Measurements from ENCODE around the gene RNF126.
"Not testable (repeated sequence)": the region's sequence is repeated elsewhere in the genome, so short reads cannot be mapped to it uniquely, and the experiment has no call there.

Gene RNF126

DNA sequence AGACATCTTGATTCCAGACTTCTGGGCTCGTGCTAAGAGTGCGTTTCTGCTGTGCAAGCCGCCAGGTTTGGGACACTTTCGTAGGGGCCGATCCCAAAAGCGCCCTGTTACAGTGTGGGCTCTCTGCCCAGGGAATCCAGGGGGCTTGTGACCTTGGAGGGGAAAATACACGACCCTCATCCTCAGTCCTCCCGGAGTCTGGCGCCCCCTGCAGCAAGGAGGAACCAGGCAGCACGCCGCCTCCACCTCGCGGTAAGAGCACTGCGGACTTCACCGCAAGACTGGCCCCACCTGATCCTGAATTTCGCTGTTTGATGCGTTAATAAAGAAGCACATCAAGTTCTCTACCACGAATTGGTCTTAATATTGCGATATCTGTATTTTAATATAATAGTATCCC, 34.8 kb downstream of the RNF126 start:
- DNase-seq (ENCODE audit: low spot score): no peak

DNA sequence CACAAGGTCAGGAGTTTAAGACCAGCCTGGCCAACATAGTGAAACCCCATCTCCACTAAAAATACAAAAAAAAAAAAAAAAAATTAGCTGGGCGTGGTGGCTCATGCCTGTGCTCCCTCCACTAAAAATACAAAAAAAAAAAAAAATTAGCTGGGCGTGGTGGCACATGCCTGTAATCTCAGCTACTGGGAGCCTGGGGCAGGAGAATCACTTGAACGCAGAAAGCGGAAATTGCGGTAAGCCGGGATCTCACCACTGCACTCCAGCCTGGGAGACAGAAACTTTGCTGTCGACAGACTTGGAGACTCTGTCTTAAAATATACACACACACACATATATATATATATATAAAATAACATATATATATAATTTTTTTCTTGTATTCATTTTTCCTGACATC, 36.4 kb downstream of the RNF126 start:
- DNase-seq (ENCODE audit: low spot score): not testable (repeated sequence)

DNA sequence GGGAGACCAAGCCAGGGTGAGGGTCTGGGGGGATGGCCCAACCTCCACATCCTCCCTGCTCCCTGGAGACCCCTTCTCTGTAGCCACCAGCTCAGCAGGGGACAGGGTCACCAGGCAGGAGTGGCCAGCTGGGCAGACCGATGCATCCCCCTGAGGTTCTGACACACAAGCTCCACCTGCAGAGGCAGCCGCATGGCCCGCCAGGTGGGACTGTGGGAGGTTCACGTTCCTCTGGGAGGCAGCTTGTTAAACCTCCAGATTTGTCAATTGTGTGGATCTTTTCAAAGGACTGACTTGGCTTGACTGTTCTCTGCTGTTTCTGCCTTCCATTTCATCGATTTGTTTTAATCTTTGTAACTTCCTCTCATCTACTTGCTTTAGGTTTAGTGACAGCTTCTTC, 37.8 kb downstream of the RNF126 start:
- no peak for DNase-seq (ENCODE audit: low spot score)

DNA sequence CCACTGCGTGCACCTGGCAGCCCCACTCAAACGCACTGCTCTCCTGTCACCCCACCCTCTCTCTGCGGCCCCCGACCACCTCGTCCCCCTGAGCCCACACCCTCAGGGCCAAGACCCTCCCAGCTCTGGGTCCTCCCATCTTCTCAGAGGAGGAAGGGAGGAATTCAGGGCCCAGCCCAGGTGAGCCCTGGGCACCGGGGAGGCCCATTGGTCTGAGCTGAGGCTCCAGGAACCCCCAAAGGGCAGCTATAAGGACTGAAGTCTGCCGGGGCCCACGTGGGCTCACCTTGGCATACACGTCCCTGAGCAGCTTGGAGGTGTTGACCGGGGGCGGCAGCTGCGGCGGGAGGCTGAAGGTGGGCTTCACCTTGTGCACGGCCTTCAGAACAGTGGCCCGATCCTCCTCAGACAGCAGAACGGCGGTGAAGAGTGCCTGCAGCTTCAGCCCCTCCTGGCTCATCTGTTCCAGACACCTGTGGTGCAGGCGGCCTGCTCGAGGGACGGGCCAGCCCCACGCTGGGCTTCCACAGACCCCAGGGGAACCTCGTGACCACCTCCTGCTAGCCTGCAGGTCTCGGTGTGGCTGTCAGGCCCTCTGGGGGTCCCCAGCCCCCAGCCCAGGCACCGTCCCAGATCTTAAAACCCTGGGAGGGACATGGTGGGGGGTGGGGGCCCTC, 38.4 kb downstream of the RNF126 start:
- DNase-seq (ENCODE audit: low spot score): no peak

DNA sequence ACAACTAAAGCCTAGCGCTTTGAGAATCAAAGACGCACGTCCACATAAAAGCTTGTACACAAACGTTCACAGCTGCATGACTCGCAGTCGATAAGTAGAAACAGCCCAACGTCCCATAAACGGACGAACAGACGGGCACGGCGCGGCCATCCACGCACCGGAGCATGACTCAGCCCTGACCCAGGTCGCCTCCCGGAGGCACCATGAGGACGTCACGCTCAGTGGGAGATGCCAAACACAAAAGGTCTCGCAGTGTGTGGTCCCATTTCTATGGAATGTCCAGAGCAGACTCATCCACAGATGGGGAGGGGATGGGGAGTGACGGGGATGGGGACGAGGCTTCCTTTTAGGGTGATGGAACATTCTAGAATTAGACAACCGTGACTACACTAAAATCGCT, 39.0 kb downstream of the RNF126 start:
- no peak for DNase-seq (ENCODE audit: low spot score)

DNA sequence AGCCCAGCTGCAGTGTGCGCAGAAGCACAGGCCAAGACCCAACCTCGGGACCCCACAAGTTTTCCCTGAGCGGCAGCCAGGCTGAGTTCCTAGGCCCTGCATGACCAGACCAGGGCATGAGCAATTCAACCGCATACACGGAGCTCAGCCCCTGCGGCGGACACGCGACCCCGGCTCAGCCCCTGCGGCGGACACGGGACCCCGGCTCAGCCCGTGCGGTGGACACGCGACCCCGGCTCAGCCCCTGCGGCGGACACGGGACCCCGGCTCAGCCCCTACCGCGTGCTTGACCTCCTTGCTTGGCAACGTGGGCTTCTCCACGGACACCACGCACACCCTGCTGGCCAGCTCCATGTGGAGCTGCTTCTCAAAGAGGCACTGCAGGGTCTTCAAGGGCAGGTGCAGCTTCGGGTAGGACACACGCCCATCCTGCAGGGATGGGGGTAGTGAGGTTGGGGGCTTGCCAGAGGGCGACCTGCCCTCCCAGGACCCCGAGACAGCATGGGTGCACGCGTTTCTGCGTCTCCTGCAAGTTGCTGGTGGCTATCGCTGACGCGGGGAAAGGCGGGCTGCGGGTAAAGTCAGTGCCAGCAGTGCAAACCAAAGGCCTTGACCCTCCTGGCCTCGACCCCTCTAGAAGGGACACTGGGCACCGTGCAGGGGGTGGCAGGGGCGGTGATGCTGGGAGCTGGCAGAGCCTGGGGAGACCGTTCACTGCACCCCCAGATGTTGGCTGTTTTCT, 39.7 kb downstream of the RNF126 start:
- DNase-seq (ENCODE audit: low spot score): no peak

DNA sequence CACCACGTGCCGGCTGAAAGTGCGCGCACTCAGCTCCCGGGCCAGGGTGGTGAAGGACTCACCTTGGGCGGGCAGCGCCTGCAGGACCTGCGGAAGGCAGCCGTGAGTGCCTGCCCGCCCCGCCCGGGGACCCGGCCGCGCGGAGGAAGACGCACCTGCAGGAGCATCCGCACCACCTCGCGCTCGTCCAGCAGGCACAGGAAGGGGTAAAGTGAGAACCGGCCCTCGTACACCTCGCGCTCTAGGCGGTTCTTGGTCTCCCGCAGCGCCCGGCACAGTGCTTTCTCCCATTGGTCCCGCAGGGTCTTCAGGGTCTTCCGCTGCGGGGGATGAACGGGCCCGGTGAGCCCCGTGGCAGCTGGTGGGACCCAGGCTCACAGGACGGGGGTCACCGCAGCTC, 40.3 kb downstream of the RNF126 start:
- no peak for DNase-seq (ENCODE audit: low spot score)

DNA sequence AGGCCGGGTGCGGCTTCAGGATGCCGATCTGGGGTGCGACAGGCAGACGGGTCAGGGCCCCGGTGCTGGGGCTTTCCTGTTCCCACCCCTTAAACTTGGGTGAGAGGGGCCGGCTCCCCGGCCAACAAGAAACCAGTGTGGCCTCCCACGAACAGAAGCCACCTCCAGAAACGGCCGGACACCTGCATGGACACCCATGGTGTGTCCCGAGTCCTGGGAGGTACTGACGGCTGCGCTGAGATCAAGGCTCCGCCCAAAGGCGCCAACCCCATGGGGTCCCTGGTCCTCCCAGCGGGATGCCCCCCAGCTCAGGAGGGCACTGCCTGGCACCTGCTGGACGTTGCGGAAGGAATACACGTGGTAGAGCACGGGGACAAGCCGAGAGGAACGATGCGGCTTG, 41.2 kb downstream of the RNF126 start:
- DNase-seq (ENCODE audit: low spot score): no peak

DNA sequence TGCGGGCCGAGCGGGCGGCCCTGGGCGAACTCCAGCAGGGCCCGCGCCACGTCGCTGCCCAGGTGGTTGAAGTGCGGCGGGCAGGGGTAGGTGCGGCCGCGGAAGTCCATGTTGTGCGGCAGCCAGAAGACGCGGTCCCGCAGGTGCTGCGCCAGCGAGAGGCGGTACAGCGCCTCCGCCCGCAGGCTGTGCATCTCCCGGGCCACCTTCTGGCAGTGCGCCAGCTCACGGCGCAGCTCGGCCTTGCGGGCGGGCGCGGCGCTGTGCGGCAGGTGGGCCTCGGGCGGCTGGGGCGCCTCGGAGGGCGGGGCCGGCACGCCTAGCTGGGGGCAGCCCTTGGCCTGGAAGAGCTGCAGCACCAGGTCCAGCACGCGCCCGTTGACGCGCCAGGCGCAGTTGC, 41.8 kb downstream of the RNF126 start:
- DNase-seq (ENCODE audit: low spot score): not testable (repeated sequence)

DNA sequence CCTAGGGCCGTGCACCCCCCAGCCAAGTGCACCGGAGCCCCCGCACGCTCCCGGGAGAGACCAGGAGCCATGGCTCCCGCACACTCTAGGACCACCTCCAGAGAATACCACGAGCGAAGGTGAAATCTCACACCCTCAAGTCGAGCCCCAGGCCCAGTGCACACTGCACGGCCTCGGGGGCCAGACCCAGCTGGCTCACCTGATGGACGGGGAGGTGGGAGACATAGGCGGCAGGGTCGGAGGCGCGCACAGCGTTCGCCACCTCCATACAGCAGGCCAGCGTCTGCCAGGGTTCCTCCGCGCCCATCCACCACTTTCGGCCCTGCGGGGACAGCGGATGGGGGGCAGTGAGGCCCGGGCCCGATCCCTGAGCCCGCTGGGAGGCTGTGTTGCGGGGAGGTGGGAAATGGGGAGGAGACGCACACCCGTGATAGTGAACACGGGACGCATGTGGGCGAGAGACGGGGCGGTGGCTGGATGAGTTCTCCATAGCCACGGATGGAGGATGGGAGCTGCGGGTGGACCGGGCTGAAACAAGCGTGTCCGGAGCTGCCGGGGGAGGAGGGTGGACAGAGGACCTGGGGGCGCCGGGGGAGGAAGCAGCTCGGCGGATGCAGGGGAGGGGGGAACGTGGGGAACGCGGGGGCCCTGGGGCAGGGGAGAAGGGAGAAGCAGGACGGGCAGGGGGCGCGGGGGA, 42.7 kb downstream of the RNF126 start:
- no peak for DNase-seq (ENCODE audit: low spot score)

DNA sequence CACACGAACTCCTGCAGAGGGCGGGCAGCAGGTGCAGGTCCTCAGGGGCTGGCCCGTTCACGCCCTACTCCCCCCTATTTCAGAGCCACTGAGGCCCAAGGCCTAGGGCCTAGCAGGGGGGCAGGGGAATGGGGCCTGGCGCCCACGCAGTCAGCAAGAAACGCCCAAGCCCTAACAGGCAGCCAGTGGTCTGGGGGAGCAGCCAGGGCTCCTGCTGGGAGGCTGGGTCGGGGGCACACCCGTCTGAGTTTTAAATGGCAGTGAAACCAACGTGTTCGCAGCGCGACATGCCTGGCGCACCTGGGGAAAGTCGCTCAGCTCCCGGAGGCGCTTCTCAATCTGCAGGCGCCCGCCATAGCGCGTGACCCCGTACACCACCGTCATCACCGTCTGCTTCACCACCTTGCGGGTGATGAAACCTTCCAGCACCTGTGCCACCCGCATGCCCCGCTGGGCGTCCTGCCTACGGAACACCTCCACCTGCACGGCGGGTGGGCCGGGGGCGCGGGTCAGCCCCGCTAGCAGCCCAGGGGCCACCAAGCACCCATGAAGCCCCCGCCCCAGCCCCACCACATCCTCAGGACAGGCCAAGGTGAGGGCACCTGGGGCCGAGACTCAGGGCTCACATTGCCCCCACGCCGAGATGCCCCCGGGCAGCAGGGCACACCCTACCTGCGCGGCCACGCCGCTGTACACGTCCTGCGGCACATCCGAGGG, 43.6 kb downstream of the RNF126 start:
- DNase-seq (ENCODE audit: low spot score): no peak

DNA sequence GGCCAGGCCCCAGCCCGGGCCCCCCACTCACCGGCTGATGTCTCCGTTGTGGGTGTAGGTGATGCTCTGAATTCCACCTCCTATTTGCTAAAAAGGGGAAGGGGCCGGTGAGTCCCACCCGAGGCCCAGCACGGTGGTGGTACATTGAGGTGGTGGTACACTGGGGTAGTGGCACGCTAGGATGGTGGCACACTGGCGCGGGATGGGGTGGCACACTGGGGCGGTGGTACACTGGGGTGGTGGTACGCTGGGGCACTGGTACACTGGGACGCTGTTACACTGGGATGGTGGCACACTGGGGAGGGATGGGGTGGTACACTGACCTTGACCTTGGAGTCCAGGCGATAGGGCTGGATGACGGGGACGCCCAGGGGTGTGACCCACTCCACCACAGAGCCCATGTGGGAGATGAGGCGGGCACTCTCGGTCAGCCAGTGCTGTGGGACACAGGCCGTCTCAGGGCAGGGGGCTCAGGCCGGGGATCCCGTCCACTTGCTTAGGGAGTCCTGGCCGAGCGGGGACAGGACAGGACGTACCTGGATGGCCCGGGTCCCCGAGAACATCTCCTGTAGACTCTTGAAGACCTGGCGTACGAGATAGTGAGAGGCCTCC, 44.2 kb downstream of the RNF126 start:
- no peak for DNase-seq (ENCODE audit: low spot score)

DNA sequence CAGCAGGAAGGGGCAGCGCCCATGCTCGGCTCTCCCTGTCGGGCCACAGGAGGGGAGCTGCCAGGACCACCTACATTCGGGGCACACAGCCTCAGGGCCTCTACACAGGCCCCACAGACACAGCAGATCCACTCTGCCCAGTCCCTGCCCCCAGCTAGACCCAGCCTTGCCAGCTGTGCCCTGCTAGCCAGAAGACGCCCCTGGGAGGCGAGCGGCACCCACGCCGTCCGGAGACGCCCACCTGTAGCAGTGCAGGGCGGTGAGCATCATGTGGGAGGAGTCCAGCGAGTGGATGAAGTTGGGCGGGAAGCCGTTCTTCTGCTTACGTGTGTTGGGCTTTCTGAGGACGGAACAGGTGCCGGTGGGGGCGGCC, 44.8 kb downstream of the RNF126 start:
- no peak for DNase-seq (ENCODE audit: low spot score)

DNA sequence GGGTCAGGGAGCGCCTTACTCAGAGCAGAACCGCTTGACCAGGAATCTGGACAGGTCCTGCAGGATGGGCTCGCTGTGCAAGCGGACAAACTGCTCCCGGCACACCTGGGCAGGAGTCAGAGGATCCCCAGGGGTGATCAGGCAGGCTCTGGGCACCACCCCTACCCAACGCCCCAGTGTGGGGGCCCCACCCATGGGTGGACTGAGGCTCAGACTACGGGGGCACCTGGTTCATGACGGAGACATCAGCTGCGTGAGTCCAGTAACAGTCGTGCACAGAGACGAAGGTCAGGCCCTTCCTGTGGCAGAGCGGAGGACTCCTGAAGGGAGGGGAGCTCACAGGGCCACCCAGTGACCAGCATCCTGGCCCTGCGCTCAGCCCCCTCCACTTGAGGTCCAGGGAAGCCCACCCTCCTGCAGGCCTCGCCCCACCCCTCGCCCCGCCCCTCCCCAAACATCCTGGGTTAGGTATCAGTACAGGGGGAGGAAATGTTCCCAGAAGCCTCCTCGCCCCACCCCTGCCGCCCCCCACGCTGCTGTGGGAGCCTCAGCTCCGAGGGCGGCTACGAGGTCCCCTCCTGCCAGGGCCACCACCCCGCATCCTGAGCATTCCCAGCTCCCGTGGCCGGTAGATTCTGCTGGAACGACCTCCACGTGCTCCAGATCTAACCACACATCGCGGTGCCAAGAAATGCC, 45.3 kb downstream of the RNF126 start:
- DNase-seq (ENCODE audit: low spot score): no peak

DNA sequence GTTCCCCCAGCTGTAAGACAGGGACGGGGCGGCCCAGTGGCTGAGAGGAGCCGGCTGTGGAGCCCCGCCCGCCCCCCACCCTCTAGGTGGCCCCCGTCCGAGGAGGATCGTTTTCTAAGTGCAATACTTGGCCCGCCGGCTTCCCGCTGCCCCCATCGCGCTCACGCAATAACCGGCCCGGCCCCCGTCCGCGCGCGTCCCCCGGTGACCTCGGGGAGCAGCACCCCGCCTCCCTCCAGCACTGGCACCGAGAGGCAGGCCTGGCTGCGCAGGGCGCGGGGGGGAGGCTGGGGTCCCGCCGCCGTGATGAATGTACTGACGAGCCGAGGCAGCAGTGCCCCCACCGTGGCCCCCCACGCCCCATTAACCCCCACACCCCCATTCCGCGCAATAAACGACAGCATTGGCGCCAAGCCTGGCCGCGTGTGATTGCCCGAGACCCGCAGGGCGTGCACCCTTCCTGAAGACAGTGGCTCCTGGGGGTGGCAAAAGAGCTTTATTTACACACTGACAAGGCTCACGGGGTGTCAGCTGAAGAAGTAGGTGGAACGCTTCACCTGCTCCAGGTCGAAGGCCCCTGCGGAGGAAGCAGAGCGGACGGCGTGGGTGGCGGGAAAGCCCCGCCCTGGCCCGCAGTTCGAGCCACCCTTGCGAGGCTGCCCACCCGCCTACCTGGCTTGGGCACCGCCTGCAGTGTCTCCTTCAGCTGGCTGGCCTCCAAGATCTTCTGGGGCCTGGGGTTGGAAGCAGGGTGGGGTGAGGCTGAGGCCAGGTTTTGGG, 46.1 kb downstream of the RNF126 start:
- no peak for DNase-seq (ENCODE audit: low spot score)

DNA sequence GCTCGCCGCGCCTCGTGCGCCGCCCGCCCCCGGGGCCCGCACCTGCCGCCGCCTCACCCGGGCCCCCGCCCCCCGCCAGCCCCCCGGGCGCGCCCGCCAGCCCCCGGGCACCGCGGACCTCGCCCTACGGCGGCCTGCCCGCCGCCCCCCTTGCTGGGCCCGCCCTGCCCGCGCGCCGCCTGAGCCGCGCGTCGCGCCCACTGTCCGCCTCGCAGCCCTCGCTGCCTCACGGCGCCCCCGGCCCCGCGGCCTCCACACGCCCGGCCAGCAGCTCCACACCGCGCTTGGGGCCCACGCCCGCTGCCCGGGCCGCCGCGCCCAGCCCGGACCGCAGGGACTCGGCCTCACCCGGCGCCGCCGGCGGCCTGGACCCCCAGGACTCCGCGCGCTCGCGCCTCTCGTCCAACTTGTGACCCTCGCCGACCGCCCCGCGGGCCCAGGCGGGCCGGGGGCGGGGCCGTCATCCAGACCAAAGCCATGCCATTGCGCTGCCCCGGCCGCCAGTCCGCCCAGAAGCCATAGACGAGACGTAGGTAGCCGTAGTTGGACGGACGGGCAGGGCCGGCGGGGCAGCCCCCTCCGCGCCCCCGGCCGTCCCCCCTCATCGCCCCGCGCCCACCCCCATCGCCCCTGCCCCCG, 46.8 kb downstream of the RNF126 start:
- DNase-seq (ENCODE audit: low spot score): no peak

DNA sequence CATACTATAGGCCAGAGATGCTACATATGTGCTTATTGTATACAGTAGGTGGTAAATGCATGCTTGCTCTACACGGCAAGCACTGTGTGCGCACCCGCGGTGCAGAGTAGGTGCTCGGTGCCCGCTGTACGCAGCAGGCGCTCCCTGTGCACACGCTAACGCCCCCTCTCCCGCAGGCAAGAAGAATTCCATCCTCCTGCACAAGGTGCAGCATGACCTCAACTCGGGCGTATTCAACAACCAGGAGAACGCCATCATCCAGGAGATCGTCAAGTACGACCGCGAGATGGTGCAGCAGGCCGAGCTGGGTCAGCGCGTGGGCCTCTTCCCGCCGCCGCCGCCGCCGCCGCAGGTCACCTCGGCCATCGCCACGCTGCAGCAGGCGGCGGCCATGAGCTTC, 47.4 kb downstream of the RNF126 start:
- DNase-seq (ENCODE audit: low spot score): no peak

DNA sequence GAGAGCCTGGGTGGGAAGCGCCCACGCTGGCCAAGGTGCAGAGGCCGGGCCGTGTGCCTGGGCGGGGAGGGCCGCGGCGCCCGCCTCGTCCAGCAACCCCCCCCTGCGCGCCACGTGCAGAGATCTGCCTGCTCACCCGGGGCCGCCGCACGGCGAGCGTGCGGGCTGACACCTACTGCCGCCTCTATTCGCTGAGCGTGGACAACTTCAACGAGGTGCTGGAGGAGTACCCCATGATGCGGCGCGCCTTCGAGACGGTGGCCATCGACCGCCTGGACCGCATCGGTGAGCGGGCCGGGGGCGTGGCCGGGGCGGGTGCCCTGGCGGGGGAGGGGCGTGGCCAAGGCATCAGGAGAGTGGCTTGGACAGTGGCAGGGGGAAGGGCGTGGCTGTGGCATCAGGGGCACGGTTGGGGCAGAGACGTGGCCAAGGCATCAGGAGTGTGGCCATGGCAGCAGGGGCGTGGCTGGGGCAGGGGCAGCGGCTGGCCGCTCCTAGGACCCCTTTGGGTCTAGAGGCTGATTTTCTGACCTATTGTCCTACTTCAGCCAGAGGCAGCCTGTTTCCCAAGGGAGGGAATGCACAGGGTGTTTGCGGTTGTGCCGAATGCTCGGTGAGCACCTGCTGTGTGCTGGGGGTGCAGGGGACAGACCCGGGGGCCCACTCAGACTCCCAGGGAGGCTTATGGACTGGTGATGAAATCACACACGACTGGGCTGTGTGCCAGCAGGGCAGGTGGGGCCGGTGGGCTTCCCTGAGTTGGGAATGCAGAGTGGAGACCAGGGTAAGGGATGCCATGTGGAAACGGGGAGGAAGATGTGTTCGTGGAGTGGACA, 49.1 kb downstream of the RNF126 start:
- DNase-seq (ENCODE audit: low spot score): no peak

DNA sequence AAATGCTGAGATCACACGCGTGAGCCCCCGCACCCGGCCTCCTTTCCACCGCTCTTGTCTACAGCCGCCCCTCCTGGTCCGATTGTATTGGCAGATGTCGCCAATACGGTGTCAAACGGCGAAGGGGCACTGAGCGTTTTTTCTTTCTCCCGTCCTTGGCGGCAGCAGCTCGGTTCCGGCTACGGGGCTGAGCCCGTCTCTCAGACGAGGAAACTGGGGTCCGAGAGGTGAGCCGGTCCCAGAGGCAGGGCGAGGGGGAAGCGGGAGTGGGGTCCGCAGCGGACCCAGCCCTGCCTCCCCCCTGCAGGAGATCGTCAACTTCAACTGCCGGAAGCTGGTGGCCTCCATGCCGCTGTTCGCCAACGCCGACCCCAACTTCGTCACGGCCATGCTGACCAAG, 50.1 kb downstream of the RNF126 start:
- DNase-seq (ENCODE audit: low spot score): no peak

All from left forelimb (tissue), 1 donor.